ENCODE data around the gene C4BPA. TPM values are rescaled to one million over a fixed set of nuclear protein-coding genes. Genes with fewer than 3 reads are reported as not detected.

The C4BPA gene
- total RNA-seq, 6 donors from 2014 or later, result 39.0 to 618 (median 118) TPM

DNA sequence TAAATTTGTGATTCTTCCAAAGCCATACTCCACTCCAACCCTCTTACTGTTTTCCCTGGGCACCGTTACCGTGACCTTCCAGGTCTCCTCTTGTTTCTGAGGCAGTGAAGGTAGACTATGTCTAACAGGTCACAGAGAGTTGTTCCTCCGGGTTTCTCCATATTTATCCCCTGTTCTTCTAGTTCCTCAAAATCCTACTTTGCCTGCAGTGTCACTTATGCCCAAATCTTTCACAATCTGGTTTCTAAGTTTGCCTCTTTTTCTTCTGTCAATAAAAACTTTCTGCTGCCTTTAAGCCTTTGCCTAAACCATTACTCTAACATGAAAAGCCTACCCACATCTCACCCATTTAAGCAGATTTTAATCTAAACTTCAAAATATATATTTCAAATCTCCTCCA, 87.7 kb downstream of the C4BPA start:
- no peak overlapping the region for H3K4me3 ChIP-seq
- peaks cover 4 to 7% (median 6%) of the 10 kb centered on the region in 4 donors for H3K4me1 ChIP-seq
- H3K36me3 ChIP-seq, result no peaks in the 10 kb centered on the region
- ATAC-seq (ENCODE audit: low FRiP score in 2 of 2), result peak in 1 of 2 donors; percentile 36
- no peak for DNase-seq
- no peaks in the 10 kb centered on the region for H3K9me3 ChIP-seq
- 83 to 85% methylated on average over 3 of the region's 3 CpGs for WGBS, 2 donors
- no peak overlapping the region for H3K27ac ChIP-seq
- no peaks in the 10 kb centered on the region for H3K27me3 ChIP-seq
- TF ChIP-seq POLR2A (IDR thresholded peaks at IDR 0.05), result no peak
- TF ChIP-seq, protein P1, sequence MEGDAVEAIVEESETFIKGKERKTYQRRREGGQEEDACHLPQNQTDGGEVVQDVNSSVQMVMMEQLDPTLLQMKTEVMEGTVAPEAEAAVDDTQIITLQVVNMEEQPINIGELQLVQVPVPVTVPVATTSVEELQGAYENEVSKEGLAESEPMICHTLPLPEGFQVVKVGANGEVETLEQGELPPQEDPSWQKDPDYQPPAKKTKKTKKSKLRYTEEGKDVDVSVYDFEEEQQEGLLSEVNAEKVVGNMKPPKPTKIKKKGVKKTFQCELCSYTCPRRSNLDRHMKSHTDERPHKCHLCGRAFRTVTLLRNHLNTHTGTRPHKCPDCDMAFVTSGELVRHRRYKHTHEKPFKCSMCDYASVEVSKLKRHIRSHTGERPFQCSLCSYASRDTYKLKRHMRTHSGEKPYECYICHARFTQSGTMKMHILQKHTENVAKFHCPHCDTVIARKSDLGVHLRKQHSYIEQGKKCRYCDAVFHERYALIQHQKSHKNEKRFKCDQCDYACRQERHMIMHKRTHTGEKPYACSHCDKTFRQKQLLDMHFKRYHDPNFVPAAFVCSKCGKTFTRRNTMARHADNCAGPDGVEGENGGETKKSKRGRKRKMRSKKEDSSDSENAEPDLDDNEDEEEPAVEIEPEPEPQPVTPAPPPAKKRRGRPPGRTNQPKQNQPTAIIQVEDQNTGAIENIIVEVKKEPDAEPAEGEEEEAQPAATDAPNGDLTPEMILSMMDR (IDR thresholded peaks at IDR 0.05), result no peak
- no peak for TF ChIP-seq EP300 (IDR thresholded peaks at IDR 0.05)
- TF ChIP-seq POLR2AphosphoS5 (IDR thresholded peaks at IDR 0.05), result no peak

DNA sequence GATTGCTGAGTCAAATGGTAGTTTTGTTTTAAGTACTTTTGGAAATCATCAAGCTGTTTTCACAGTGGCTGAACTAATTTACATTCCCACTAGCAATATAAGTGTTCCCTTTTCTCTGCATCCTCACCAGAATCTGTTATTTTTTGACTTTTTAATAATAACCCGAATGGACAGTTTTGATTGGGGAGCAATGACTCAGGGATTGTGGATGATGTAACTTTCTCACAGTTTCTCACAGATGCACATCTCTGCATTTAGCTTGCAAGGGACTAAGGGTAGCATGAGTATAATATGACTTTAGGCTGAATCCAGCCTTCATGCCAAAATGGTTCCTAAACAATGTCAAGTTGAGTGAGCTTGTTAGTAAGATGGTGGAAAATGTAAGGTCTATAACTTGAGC, 90.2 kb downstream of the C4BPA start:
- Histone ChIP-seq H3K4me3 (no peak overlapping the region), H3K9me3 (no peaks in the 10 kb centered on the region), H3K36me3 (no peaks in the 10 kb centered on the region), H3K27ac (no peak overlapping the region), H3K27me3 (no peaks in the 10 kb centered on the region), H3K4me1 (peaks cover 0 to 3% (median 2%) of the 10 kb centered on the region in 4 donors)
- DNase-seq (no peak), ATAC-seq (ENCODE audit: low FRiP score in 2 of 2) (no peak)
- TF ChIP-seq EP300 (IDR thresholded peaks at IDR 0.05) (no peak), POLR2A (IDR thresholded peaks at IDR 0.05) (no peak), POLR2AphosphoS5 (IDR thresholded peaks at IDR 0.05) (no peak)
- TF ChIP-seq, protein P1 (IDR thresholded peaks at IDR 0.05), result no peak
- 87 to 100% methylated on average over 1 of the region's 1 CpG for WGBS, 2 donors

Small RNA genes within 50 kb of the gene (small RNA-seq; reads per million reads assigned to genes)
- gene AL445493.1, result 0 reads per million in 4 donors

Other genes with a start within 250 kb of the C4BPA start
- gene IL20, start 238.6 kb upstream of the C4BPA start, total RNA-seq, result not detected
- gene IL24, start 206.8 kb upstream of the C4BPA start, total RNA-seq, result under 1 TPM in 1 of 6 donors, not detected in 5; 0.24 TPM
- 10 to 100 TPM in 1 of 6 donors, 1 to 10 TPM in 5; 4.3 to 13.6 (median 7.2) TPM for gene FCMR, start 182.3 kb upstream of the C4BPA start, total RNA-seq
- 1,000 to 10,000 TPM in 1 of 6 donors, 100 to 1,000 TPM in 5; 396 to 1,034 (median 618) TPM for gene PIGR, start 157.8 kb upstream of the C4BPA start, total RNA-seq
- gene FCAMR, start 133.8 kb upstream of the C4BPA start, total RNA-seq, result 1 to 10 TPM in 1 of 6 donors, not detected in 5; 7.3 TPM
- 100 to 1,000 TPM in 5 of 6 donors, 10 to 100 TPM in 1; 92.5 to 222 (median 193) TPM for gene C1orf116, start 71.5 kb upstream of the C4BPA start, total RNA-seq
- gene YOD1, start 53.0 kb upstream of the C4BPA start, total RNA-seq, result 10 to 100 TPM in 3 of 6 donors, 1 to 10 TPM in 3; 6.0 to 24.4 (median 9.4) TPM
- gene PFKFB2, start 51.0 kb upstream of the C4BPA start, total RNA-seq, result 10 to 100 TPM; 25.3 to 95.5 (median 58.0) TPM
- 10 to 100 TPM in 2 of 6 donors, 1 to 10 TPM in 4; 1.1 to 40.9 (median 9.2) TPM for gene C4BPB, start 15.4 kb upstream of the C4BPA start, total RNA-seq
- gene CD55, start 217.4 kb downstream of the C4BPA start, total RNA-seq, result 100 to 1,000 TPM; 256 to 798 (median 465) TPM